ENCODE data around the gene EID2. TPM values are rescaled to one million over a fixed set of nuclear protein-coding genes. Genes with fewer than 3 reads are reported as not detected.

EID2 gene
- total RNA-seq, 1 donor from 2014 or later: 20.2 TPM

DNA sequence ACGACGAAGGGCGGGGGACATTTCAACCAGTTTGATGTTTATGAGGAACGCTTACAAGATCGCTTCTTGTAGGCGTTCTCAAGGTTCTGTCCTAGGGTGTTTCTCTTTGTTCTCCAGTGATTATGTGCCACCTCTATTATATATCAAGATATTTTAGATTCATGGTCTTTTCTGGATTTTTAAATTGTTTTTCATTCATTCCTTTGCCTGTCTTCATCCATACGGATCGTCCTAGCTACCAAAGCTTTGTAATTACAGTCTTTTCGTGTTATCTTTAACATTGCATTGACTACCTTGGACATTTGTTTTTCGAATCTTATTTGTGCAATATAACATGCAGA lies 342 bp upstream of the EID2 start:
- Mint-ChIP-seq H3K4me3 (ENCODE audit: unreplicated experiment) (peak overlapping the region; percentile 94), H3K4me1 (ENCODE audit: low read depth, unreplicated experiment) (peaks cover 14% of the 10 kb centered on the region), H3K27ac (ENCODE audit: unreplicated experiment) (peak overlapping the region; percentile 87), H3K27me3 (ENCODE audit: unreplicated experiment) (peaks cover 3% of the 10 kb centered on the region), H3K9me3 (ENCODE audit: unreplicated experiment) (peaks cover 5% of the 10 kb centered on the region), H3K36me3 (ENCODE audit: unreplicated experiment) (no peaks in the 10 kb centered on the region)
- DNase-seq: no peak
- peak; percentile 53 for TF ChIP-seq CTCF (IDR thresholded peaks at IDR 0.05; ENCODE audit: partially characterized antibody, unreplicated experiment)

DNA sequence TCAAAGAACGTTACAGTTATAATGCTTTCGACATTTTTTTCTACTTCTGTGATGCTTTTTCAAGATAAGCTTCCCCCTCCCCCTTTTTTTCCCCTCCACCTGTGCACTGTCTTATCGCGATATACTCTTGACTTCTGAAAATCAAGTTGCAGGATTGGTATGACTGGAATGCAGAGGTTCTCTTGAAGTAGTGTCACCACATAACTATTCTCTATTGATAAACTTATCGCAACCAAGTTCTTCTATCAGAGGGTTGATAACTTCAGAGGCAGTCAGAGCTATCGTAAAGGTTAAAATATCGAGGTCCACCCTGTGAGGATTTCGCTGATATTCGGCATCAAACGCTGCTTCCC lies 820 bp downstream of the EID2 start:
- Mint-ChIP-seq H3K27me3 (ENCODE audit: unreplicated experiment) (peaks cover 3% of the 10 kb centered on the region), H3K9me3 (ENCODE audit: unreplicated experiment) (peaks cover 9% of the 10 kb centered on the region), H3K4me1 (ENCODE audit: low read depth, unreplicated experiment) (peaks cover 14% of the 10 kb centered on the region), H3K4me3 (ENCODE audit: unreplicated experiment) (peak overlapping the region; percentile 96), H3K36me3 (ENCODE audit: unreplicated experiment) (no peaks in the 10 kb centered on the region), H3K27ac (ENCODE audit: unreplicated experiment) (peak overlapping the region; percentile 82)
- TF ChIP-seq CTCF (IDR thresholded peaks at IDR 0.05; ENCODE audit: partially characterized antibody, unreplicated experiment): no peak
- DNase-seq: no peak

DNA sequence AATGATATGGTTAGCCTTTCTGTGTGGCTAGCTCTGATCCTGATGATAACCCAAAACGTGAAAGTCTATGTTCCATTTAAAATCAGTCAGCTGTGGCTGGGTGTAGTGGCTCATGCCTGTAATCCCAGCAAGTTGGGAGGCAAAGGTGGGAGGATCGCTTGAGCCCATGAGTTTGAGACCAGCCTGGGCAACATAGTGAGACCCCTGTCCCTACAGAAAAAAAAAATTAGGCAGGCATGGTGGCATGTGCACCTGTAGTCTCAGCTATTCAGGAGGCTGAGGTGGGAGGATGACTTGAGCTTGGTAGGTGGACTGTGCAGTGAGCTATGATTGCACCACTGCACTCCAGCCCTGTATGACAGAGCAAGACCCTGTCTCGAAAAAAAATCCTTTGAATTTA lies 6.2 kb downstream of the EID2 start:
- H3K4me3 Mint-ChIP-seq (ENCODE audit: unreplicated experiment): no peak overlapping the region
- no peak overlapping the region for H3K27ac Mint-ChIP-seq (ENCODE audit: unreplicated experiment)
- peaks cover 7% of the 10 kb centered on the region for H3K9me3 Mint-ChIP-seq (ENCODE audit: unreplicated experiment)
- no peaks in the 10 kb centered on the region for H3K36me3 Mint-ChIP-seq (ENCODE audit: unreplicated experiment)
- no peak for DNase-seq
- peaks cover 6% of the 10 kb centered on the region for H3K4me1 Mint-ChIP-seq (ENCODE audit: low read depth, unreplicated experiment)
- H3K27me3 Mint-ChIP-seq (ENCODE audit: unreplicated experiment): no peaks in the 10 kb centered on the region
- TF ChIP-seq CTCF (IDR thresholded peaks at IDR 0.05; ENCODE audit: partially characterized antibody, unreplicated experiment): no peak

DNA sequence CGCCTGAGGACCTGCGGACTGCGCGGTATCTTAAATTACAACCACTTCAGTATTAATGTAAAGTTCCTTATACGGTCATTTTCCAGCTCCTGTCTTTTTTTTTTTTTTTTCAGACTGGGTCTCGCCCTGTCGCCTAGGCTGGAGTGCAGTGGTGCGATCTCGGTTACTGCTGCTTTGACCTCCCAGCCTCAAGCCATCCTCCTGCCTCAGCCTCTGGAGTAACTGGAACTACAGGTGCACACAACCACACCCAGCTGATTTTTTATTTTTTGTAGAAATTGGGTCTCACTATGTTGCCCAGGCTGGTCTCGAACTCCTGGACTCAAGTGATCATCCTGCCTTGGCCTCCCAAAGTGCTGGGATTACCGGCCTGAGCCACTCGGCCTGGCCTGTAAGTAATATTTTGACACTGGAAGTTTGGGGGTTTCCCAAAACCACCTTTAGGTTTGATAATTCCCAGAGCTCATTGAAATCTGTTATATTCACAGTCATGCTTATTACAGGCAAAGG lies 6.9 kb downstream of the EID2 start:
- TF ChIP-seq CTCF (IDR thresholded peaks at IDR 0.05; ENCODE audit: partially characterized antibody, unreplicated experiment): peak; percentile 39

GRCh38 chr19:39532233-39533002 lies 7.5 kb downstream of the EID2 start, which contains the start of gene EID2B:
EID2B (minus strand) TSS chr19:39532852; CDS start chr19:39532802, 50 bp downstream.
- H3K4me1 Mint-ChIP-seq (ENCODE audit: low read depth, unreplicated experiment): peaks cover 2% of the 10 kb centered on the region
- H3K4me3 Mint-ChIP-seq (ENCODE audit: unreplicated experiment): peak within 1 kb of the TSS; percentile 97
- no peaks in the 10 kb centered on the region for H3K27me3 Mint-ChIP-seq (ENCODE audit: unreplicated experiment)
- peak; percentile 93 for TF ChIP-seq CTCF (IDR thresholded peaks at IDR 0.05; ENCODE audit: partially characterized antibody, unreplicated experiment)
- DNase-seq: peak; percentile 95
- H3K36me3 Mint-ChIP-seq (ENCODE audit: unreplicated experiment): no peaks in the 10 kb centered on the region
- H3K9me3 Mint-ChIP-seq (ENCODE audit: unreplicated experiment): peaks cover 7% of the 10 kb centered on the region
- H3K27ac Mint-ChIP-seq (ENCODE audit: unreplicated experiment): peak within 1 kb of the TSS; percentile 97

More for the DNA sequence above, 6.9 kb downstream of the EID2 start:
- no peak for DNase-seq
- Mint-ChIP-seq H3K27ac (ENCODE audit: unreplicated experiment) (no peak overlapping the region), H3K36me3 (ENCODE audit: unreplicated experiment) (no peaks in the 10 kb centered on the region), H3K4me3 (ENCODE audit: unreplicated experiment) (peak overlapping the region; percentile 97), H3K9me3 (ENCODE audit: unreplicated experiment) (peaks cover 7% of the 10 kb centered on the region), H3K4me1 (ENCODE audit: low read depth, unreplicated experiment) (peaks cover 2% of the 10 kb centered on the region), H3K27me3 (ENCODE audit: unreplicated experiment) (no peaks in the 10 kb centered on the region)
